ENCODE data around the gene ADGRD2. TPM values are rescaled to one million over a fixed set of nuclear protein-coding genes. Genes with fewer than 3 reads are reported as not detected.

The ADGRD2 gene
- total RNA-seq, 1 experiment from 2014 or later: not detected

- no peaks in the 10 kb centered on the region for H3K9me3 ChIP-seq (ENCODE audit: control insufficient read depth in 1 of 2, insufficient read depth in 1 of 2, low read depth in 1 of 2, low read length in 2 of 2)
- ChIA-PET CTCF (no interaction called here), POLR2A (no interaction called here), RAD21 (ENCODE audit: low non-redundant PET in 1 of 2, low total read pairs in 2 of 2, uncharacterized antibody in 2 of 2, unreplicated experiment in 2 of 2) (no interaction called here)
- H3K79me2 ChIP-seq (ENCODE audit: insufficient read depth, low read length): no peaks in the 10 kb centered on the region
- intact Hi-C loops (cut with micrococcal nuclease): loop anchor here (2.0 kb wide), 1 partner anchor 62 kb away; no protein-coding TSS in a partner anchor
- peak; percentile 84 for ATAC-seq
- H3K27ac ChIP-seq (ENCODE audit: low read depth, low read length): no peak overlapping the region
- no TSS peak for BruUV-seq (replicated peaks)
- peak overlapping the region; percentile 14; the same call in 1 of the 2 replicates for H3K4me2 ChIP-seq (ENCODE audit: low read length)
- H4K20me1 ChIP-seq (ENCODE audit: insufficient read depth): no peaks in the 10 kb centered on the region
- peak; percentile 32 for DNase-seq (ENCODE audit: low read depth, low spot score)
- no peaks in the 10 kb centered on the region for H3K36me3 ChIP-seq (ENCODE audit: control insufficient read depth in 1 of 2, insufficient read depth in 2 of 2, low read length in 2 of 2)
- H3K4me1 ChIP-seq (ENCODE audit: control insufficient read depth in 1 of 2, insufficient read depth in 2 of 2, low read length in 2 of 2): peaks cover 9 to 26% of the 10 kb centered on the region in 2 experiments
- no peaks in the 10 kb centered on the region for H3K27me3 ChIP-seq (ENCODE audit: insufficient read depth, low read length)
- H2AFZ ChIP-seq (ENCODE audit: low read depth, low read length, poor library complexity, severe bottlenecking): peak overlapping the region; percentile 98
- H3K9me2 ChIP-seq (ENCODE audit: insufficient read depth): no peaks in the 10 kb centered on the region
- no peak overlapping the region for H3K4me3 ChIP-seq (replicated peaks in 1 of 2; ENCODE audit: low read depth in 1 of 2, low read length in 2 of 2)
- no peak overlapping the region for H3K9ac ChIP-seq (ENCODE audit: low read length)
- TF ChIP-seq YY1 (IDR thresholded peaks at IDR 0.05; ENCODE audit: extremely low read depth, insufficient replicate concordance, low read depth, low read length) (peak; percentile 43), JUND (IDR thresholded peaks at IDR 0.05) (no peak), EZH2 (IDR thresholded peaks at IDR 0.05) (no peak), TCF7L2 (IDR thresholded peaks at IDR 0.05; ENCODE audit: borderline replicate concordance, extremely low read depth, insufficient read depth, insufficient read length) (peak; percentile 32), MAX (IDR thresholded peaks at IDR 0.05) (peak; percentile 88), CTCF (IDR thresholded peaks at IDR 0.05 in 2 of 3, conservative IDR thresholded peaks at IDR 0.05 in 1 of 3; ENCODE audit: borderline replicate concordance in 1 of 3, insufficient read depth in 1 of 3, low read depth in 2 of 3, low read length in 2 of 3) (peak; percentile 58 to 75 (median 68); a peak in 5 of 6 replicates), RAD21 (IDR thresholded peaks at IDR 0.05; ENCODE audit: low read depth) (no peak)
These were observed 30.4 kb downstream of the ADGRD2 start for GRCh38 chr9:124480621-124480981.

- Histone ChIP-seq H3K4me3 (replicated peaks in 1 of 2; ENCODE audit: low read depth in 1 of 2, low read length in 2 of 2) (no peak overlapping the region), H4K20me1 (ENCODE audit: insufficient read depth) (no peaks in the 10 kb centered on the region), H3K36me3 (ENCODE audit: control insufficient read depth in 1 of 2, insufficient read depth in 2 of 2, low read length in 2 of 2) (no peaks in the 10 kb centered on the region), H3K4me1 (ENCODE audit: control insufficient read depth in 1 of 2, insufficient read depth in 2 of 2, low read length in 2 of 2) (peaks cover 9 to 26% of the 10 kb centered on the region in 2 experiments), H3K4me2 (ENCODE audit: low read length) (no peak overlapping the region), H2AFZ (ENCODE audit: low read depth, low read length, poor library complexity, severe bottlenecking) (no peak overlapping the region), H3K79me2 (ENCODE audit: insufficient read depth, low read length) (no peaks in the 10 kb centered on the region), H3K9me3 (ENCODE audit: control insufficient read depth in 1 of 2, insufficient read depth in 1 of 2, low read depth in 1 of 2, low read length in 2 of 2) (no peaks in the 10 kb centered on the region), H3K9me2 (ENCODE audit: insufficient read depth) (no peaks in the 10 kb centered on the region), H3K27ac (ENCODE audit: low read depth, low read length) (no peak overlapping the region), H3K27me3 (ENCODE audit: insufficient read depth, low read length) (no peaks in the 10 kb centered on the region), H3K9ac (ENCODE audit: low read length) (no peak overlapping the region)
- POLR2A ChIA-PET: no interaction called here
- intact Hi-C loops (cut with micrococcal nuclease): loop anchor here (2.0 kb wide), 1 partner anchor 62 kb away; no protein-coding TSS in a partner anchor
- no peak for TF ChIP-seq EGR1 (IDR thresholded peaks at IDR 0.05; ENCODE audit: low read depth)
- no peak for TF ChIP-seq TCF7L2 (IDR thresholded peaks at IDR 0.05; ENCODE audit: borderline replicate concordance, extremely low read depth, insufficient read depth, insufficient read length)
- no peak for TF ChIP-seq YY1 (IDR thresholded peaks at IDR 0.05; ENCODE audit: extremely low read depth, insufficient replicate concordance, low read depth, low read length)
- TF ChIP-seq EZH2 (IDR thresholded peaks at IDR 0.05): no peak
- TF ChIP-seq, protein P1, sequence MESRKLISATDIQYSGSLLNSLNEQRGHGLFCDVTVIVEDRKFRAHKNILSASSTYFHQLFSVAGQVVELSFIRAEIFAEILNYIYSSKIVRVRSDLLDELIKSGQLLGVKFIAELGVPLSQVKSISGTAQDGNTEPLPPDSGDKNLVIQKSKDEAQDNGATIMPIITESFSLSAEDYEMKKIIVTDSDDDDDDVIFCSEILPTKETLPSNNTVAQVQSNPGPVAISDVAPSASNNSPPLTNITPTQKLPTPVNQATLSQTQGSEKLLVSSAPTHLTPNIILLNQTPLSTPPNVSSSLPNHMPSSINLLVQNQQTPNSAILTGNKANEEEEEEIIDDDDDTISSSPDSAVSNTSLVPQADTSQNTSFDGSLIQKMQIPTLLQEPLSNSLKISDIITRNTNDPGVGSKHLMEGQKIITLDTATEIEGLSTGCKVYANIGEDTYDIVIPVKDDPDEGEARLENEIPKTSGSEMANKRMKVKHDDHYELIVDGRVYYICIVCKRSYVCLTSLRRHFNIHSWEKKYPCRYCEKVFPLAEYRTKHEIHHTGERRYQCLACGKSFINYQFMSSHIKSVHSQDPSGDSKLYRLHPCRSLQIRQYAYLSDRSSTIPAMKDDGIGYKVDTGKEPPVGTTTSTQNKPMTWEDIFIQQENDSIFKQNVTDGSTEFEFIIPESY (IDR thresholded peaks at IDR 0.05; ENCODE audit: extremely low read depth, insufficient replicate concordance, low read length): no peak
- no peak for TF ChIP-seq POLR2A (IDR thresholded peaks at IDR 0.05; ENCODE audit: borderline replicate concordance, extremely low read depth, insufficient read depth, insufficient read length)
- no peak for TF ChIP-seq ELF1 (IDR thresholded peaks at IDR 0.05; ENCODE audit: borderline replicate concordance, low read depth)
- no peak for TF ChIP-seq MAX (IDR thresholded peaks at IDR 0.05)
- no peak for TF ChIP-seq ZFX (IDR thresholded peaks at IDR 0.05)
- no peak for TF ChIP-seq POLR2AphosphoS5 (IDR thresholded peaks at IDR 0.05; ENCODE audit: low read depth, low read length)
- no peak for TF ChIP-seq CEBPB (IDR thresholded peaks at IDR 0.05; ENCODE audit: low read depth)
- RAD21 ChIA-PET (ENCODE audit: low non-redundant PET in 1 of 2, low total read pairs in 2 of 2, uncharacterized antibody in 2 of 2, unreplicated experiment in 2 of 2): no interaction called here
- CTCF ChIA-PET: no interaction called here
- no TSS peak for BruUV-seq (replicated peaks)
- ATAC-seq (no peak), DNase-seq (ENCODE audit: low read depth, low spot score) (no peak)
These were observed 30.9 kb downstream of the ADGRD2 start for GRCh38 chr9:124481115-124481514.

All from HCT116 (cell line).